K562 (cell line): ENCODE measurements around the gene PGS1. TPM values are rescaled to one million over a fixed set of nuclear protein-coding genes. Genes with fewer than 3 reads are reported as not detected.

Experiments
- ARID1B ChIP-seq: fragments of 450-650 bp; IDR thresholded peaks from 2 replicates; pipeline ENCODE4 v1.6.1; 2016; ENCODE audit warnings: antibody characterized with exemption, mild to moderate bottlenecking, inconsistent platforms
- FOXM1 ChIP-seq, 2 experiments: fragments of 450-650 bp in 1 of 2; sonication (generic) in 1 of 2; formaldehyde crosslinking in 1 of 2; IDR thresholded peaks; 2 replicates each; pipeline versions ENCODE4 v1.6.1 to v1.9.0; 2017 to 2022; ENCODE audit warnings: low read depth in 2 of 2, mild to moderate bottlenecking in 2 of 2, missing genetic modification reagents in 1 of 2, moderate library complexity in 1 of 2
- GTF2E2 ChIP-seq: fragments of 200-800 bp; sonication (Bioruptor generic); IDR thresholded peaks from 2 replicates; pipeline ENCODE4 v1.6.1; 2016; ENCODE audit warnings: missing genetic modification characterization, missing compliant biosample characterization
- HMGN3 ChIP-seq: IDR thresholded peaks from 2 replicates; pipeline ENCODE4 v1.6.1; 2011; ENCODE audit warnings: borderline replicate concordance, low read depth, mild to moderate bottlenecking, mixed read lengths, low read length; ENCODE audit not compliant: insufficient read length; ENCODE audit errors: extremely low read depth
- MECOM ChIP-seq: fragments of 250-450 bp; sonication (Bioruptor Pico); IDR thresholded peaks from 2 replicates; pipeline ENCODE4 v1.8.0; 2022; ENCODE audit warnings: inconsistent platforms
- MIER1 ChIP-seq: fragments of 450-650 bp; IDR thresholded peaks from 2 replicates; pipeline ENCODE4 v1.6.1; 2016; ENCODE audit warnings: antibody characterized with exemption, mild to moderate bottlenecking, low read depth
- NFIX ChIP-seq: fragments of 250-450 bp; sonication (Bioruptor Pico); IDR thresholded peaks from 2 replicates; pipeline ENCODE4 v1.4.0; 2020; ENCODE audit warnings: low read depth, mild to moderate bottlenecking, moderate library complexity
- NKRF ChIP-seq: fragments of 450-650 bp; IDR thresholded peaks from 2 replicates; pipeline ENCODE4 v1.6.1; 2016; ENCODE audit warnings: borderline replicate concordance
- POLR3G ChIP-seq: IDR thresholded peaks from 2 replicates; pipeline ENCODE4 v1.6.1; 2011; ENCODE audit not compliant: insufficient read length, insufficient replicate concordance; ENCODE audit errors: extremely low read depth
- RB1 ChIP-seq: fragments of 450-650 bp; IDR thresholded peaks from 2 replicates; pipeline ENCODE4 v1.6.1; 2017; ENCODE audit warnings: low read depth, mild to moderate bottlenecking
- RCOR1 ChIP-seq, 2 experiments: IDR thresholded peaks; 2 replicates each; pipeline ENCODE4 v1.6.1; 2012; ENCODE audit warnings: low read depth in 2 of 2, low read length in 2 of 2, borderline replicate concordance in 1 of 2, improper control_type of control experiment in 1 of 2
- SMC3 ChIP-seq: conservative IDR thresholded peaks from 2 replicates; pipeline ENCODE4 v1.6.1; 2011; ENCODE audit warnings: low read depth, low read length, improper control_type of control experiment; ENCODE audit not compliant: insufficient read depth
- SPI1 ChIP-seq: IDR thresholded peaks from 2 replicates; pipeline ENCODE4 v1.6.1; 2011; ENCODE audit warnings: low read depth, low read length, control low read depth, borderline replicate concordance
- SREBF1 ChIP-seq: fragments of 150-350 bp; IDR thresholded peaks from 2 replicates; pipeline ENCODE4 v1.6.1; 2014; ENCODE audit warnings: antibody characterized with exemption, low read depth, low read length, borderline replicate concordance
- THRAP3 ChIP-seq: fragments of 450-650 bp; IDR thresholded peaks from 2 replicates; pipeline ENCODE4 v1.6.1; 2016; ENCODE audit warnings: mild to moderate bottlenecking, inconsistent platforms, borderline replicate concordance
- ZBED1 ChIP-seq: IDR thresholded peaks from 2 replicates; pipeline ENCODE4 v1.6.1; 2014
- ZFP1 ChIP-seq: fragments of 450-650 bp; formaldehyde crosslinking; IDR thresholded peaks from 2 replicates; pipeline ENCODE4 v1.4.0; 2020; ENCODE audit warnings: mild to moderate bottlenecking, mixed read lengths
- ZNF175 ChIP-seq: fragments of 200-800 bp; sonication (Bioruptor generic); IDR thresholded peaks from 2 replicates; pipeline ENCODE4 v1.6.1; 2016; ENCODE audit warnings: low read depth, mild to moderate bottlenecking, missing genetic modification characterization, missing compliant biosample characterization
- ZNF23 ChIP-seq: fragments of 250-450 bp; sonication (Bioruptor Pico); IDR thresholded peaks from 2 replicates; pipeline ENCODE4 v1.4.0; 2020; ENCODE audit warnings: mild to moderate bottlenecking
- ZNF263 ChIP-seq: sonication (generic); formaldehyde crosslinking; IDR thresholded peaks from 2 replicates; pipeline ENCODE4 v1.8.0; 2022; ENCODE audit warnings: mild to moderate bottlenecking, missing genetic modification reagents, borderline replicate concordance
- ZNF282 ChIP-seq: sonication (generic); formaldehyde crosslinking; IDR thresholded peaks from 2 replicates; pipeline ENCODE4 v1.8.1; 2023; ENCODE audit warnings: missing genetic modification reagents
- ZNF57 ChIP-seq: fragments of 450-650 bp; formaldehyde crosslinking; IDR thresholded peaks from 2 replicates; pipeline ENCODE4 v1.4.0; 2020; ENCODE audit warnings: mild to moderate bottlenecking, moderate library complexity
- ZNF778 ChIP-seq: fragments of 450-650 bp; formaldehyde crosslinking; IDR thresholded peaks from 2 replicates; pipeline ENCODE4 v1.4.0; 2020; ENCODE audit warnings: mild to moderate bottlenecking, moderate library complexity
- ZSCAN32 ChIP-seq: fragments of 450-650 bp; formaldehyde crosslinking; IDR thresholded peaks from 2 replicates; pipeline ENCODE4 v1.4.0; 2020; ENCODE audit warnings: mild to moderate bottlenecking, moderate library complexity
- polyA plus RNA-seq, 8 experiments: library from polyadenylated mRNA; depleted of rRNA in 4 of 8; stranded (reverse) in 5 of 8; unstranded in 3 of 8; fragments of >200 nt; fragmentation: Nextera tagmentation in 2 of 8; fragmentation: Illumina TruSeq in 1 of 8; extraction: Ambion mirVana in 2 of 8; extraction: Trizol in 1 of 8; gene quantifications; 2 replicates each; pipeline versions ENCODE4 v1.2.1 to v1.2.3, GENCODE V29; 2011 to 2014; ENCODE audit warnings: inconsistent platforms in 1 of 8, missing spikeins in 1 of 8
- total RNA-seq, 7 experiments: library from RNA; depleted of rRNA in 6 of 7; stranded (reverse); fragments of >200 nt in 6 of 7; fragmentation: Illumina TruSeq in 2 of 7; extraction: Trizol in 2 of 7; gene quantifications; 2 replicates each; pipeline versions ENCODE4 v1.2.1 to v1.2.3, GENCODE V29; 2011 to 2021; ENCODE audit warnings: low replicate concordance in 1 of 7
- TF ChIP-seq, protein P1 (sequence below): fragments of 250-450 bp; sonication (Bioruptor Pico); IDR thresholded peaks from 2 replicates; pipeline ENCODE4 v1.4.0; 2020
- TF ChIP-seq, protein P2 (sequence below): fragments of 450-650 bp; IDR thresholded peaks from 2 replicates; pipeline ENCODE4 v1.6.1; 2016

Gene PGS1
- total and polyA plus RNA-seq, 9 of the 15 experiments (the other 6 are each of a cell fraction or from before 2014, with no cell fraction given) = 1.3 to 39.4 (median 22.3) TPM

- TF ChIP-seq FOXM1 (IDR thresholded peaks at IDR 0.05; ENCODE audit: low read depth) (no peak), FOXM1 (CRISPR knock-in tag; IDR thresholded peaks at IDR 0.05; ENCODE audit: low read depth) (no peak), ZNF282 (CRISPR knock-in tag) (no peak), SMC3 (no peak), POLR3G (no peak), HMGN3 (no peak), RCOR1 (IDR thresholded peaks at IDR 0.05; ENCODE audit: borderline replicate concordance in 1 of 2, low read depth in 2 of 2, low read length in 2 of 2) (peak in 1 of 2 experiments; percentile 81; a peak in 2 of 4 replicates), NFIX (no peak), ZNF778 (CRISPR knock-in tag) (no peak), GTF2E2 (no peak), ZFP1 (no peak), SREBF1 (no peak), ARID1B (peak; percentile 75), MIER1 (no peak), RB1 (no peak), SPI1 (peak; percentile 33; the same call in 1 of the 2 replicates), NKRF (no peak), ZNF175 (CRISPR knock-in tag) (no peak), ZNF23 (CRISPR knock-in tag) (no peak), MECOM (no peak), THRAP3 (no peak), ZSCAN32 (CRISPR knock-in tag) (no peak), ZBED1 (no peak), ZNF57 (CRISPR knock-in tag) (no peak), ZNF263 (no peak)
- TF ChIP-seq, protein P1, sequence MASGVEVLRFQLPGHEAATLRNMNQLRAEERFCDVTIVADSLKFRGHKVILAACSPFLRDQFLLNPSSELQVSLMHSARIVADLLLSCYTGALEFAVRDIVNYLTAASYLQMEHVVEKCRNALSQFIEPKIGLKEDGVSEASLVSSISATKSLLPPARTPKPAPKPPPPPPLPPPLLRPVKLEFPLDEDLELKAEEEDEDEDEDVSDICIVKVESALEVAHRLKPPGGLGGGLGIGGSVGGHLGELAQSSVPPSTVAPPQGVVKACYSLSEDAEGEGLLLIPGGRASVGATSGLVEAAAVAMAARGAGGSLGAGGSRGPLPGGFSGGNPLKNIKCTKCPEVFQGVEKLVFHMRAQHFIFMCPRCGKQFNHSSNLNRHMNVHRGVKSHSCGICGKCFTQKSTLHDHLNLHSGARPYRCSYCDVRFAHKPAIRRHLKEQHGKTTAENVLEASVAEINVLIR (CRISPR knock-in tag) = no peak
- TF ChIP-seq, protein P2, sequence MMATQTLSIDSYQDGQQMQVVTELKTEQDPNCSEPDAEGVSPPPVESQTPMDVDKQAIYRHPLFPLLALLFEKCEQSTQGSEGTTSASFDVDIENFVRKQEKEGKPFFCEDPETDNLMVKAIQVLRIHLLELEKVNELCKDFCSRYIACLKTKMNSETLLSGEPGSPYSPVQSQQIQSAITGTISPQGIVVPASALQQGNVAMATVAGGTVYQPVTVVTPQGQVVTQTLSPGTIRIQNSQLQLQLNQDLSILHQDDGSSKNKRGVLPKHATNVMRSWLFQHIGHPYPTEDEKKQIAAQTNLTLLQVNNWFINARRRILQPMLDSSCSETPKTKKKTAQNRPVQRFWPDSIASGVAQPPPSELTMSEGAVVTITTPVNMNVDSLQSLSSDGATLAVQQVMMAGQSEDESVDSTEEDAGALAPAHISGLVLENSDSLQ = 0 out of 2 replicates have a peak, but pooled peaks have one; percentile 38
Measured at GRCh38 chr17:78364436-78365281, 13.8 kb upstream of the PGS1 start (continued).
